Activated effector memory CD4-positive, alpha-beta T cell treated with anti-CD3 and anti-CD28 coated beads, Interleukin-2, amount 50 U/mL, for 16 hours (primary cell): ENCODE measurements around the gene L3HYPDH.
"Not testable (repeated sequence)": the region's sequence is repeated elsewhere in the genome, so short reads cannot be mapped to it uniquely, and the experiment has no call there.

ENCODE experiments used
- DNase-seq: peaks from one replicate; pipeline ENCODE4 v3.0.0-alpha.2; 2020

Gene L3HYPDH

DNA sequence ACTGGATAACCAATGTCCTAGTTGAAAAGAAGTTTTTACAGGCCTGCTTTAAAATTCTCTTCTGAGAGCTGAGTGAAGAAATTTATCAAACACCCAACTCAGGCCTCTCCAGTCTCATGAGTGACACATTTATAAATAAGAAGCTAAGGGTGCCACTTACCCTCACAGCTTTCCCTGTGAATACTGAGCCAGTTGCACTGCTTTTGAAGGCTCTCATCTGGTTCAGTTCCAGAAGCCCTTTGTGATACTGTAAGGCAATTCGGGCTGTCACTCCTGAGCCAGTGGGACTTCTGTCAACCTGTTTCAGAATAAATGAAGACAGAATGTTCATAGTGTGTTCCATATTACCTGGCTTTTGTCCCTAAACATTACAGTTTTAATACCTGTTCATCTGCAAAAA lies 8.5 kb downstream of the L3HYPDH start:
- no peak for DNase-seq

DNA sequence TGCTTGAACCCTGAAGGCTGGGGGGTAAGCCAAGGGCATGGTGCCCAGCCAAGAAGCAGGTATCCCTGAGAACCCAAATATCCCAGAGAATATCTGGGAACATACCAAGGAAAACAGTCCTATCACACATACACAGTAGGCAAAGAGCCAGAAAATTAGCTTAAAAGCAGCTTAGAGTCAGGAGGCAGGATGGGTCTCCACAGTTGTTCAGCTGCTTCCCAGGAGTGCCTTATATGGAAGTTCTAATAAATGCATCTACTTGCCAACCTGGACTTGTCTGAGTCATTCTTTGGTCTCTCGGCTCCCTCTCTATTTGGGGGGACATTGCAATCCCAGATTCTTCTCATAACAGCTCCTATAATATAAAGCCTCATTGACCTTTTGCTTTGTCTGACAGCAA lies 10.0 kb downstream of the L3HYPDH start:
- no peak for DNase-seq

DNA sequence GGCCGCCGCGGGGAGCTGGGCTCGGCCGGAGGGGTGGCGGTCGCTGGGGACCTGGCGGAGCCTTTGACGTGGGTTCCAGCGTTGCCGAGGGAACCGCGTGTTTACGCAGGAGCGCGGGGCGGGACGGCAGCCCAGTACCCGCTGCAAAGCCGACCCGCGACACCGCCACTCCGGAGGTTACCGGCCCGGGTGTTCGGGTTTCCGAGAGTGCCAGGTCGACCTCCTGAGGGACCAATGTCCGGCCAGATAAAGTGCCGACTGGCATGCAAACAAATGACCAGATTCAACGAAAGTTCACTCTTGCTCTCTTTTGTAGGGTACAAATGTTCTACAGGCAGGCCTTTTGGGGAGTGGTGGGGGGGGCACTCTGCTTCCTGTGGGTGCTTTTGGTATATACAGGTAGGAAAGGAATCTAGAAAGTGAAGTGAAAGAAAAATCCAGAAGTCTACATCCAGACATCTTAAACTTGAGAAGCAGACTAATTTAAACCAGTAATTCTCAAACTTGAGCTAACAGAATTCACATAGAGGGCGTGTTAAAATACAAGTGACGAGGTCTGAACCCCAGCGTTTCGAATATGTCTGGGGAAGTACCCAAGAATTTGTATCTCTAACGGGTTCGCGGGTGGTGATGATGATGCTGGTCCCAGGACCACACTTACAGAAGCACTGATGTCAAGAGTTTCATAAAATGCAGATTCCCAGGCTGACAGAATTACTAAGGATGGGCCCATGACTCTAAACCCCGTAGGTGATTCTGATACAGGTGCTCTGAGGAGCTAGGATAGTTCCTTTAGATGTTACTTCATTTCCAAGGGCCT lies 18.7 kb downstream of the L3HYPDH start, which contains the start of gene GPR135:
TSS of gene GPR135 (minus strand) at position 65 of the 820 bp plus-strand sequence. CDS start 154 bp downstream, outside the sequence.
- DNase-seq = no peak

DNA sequence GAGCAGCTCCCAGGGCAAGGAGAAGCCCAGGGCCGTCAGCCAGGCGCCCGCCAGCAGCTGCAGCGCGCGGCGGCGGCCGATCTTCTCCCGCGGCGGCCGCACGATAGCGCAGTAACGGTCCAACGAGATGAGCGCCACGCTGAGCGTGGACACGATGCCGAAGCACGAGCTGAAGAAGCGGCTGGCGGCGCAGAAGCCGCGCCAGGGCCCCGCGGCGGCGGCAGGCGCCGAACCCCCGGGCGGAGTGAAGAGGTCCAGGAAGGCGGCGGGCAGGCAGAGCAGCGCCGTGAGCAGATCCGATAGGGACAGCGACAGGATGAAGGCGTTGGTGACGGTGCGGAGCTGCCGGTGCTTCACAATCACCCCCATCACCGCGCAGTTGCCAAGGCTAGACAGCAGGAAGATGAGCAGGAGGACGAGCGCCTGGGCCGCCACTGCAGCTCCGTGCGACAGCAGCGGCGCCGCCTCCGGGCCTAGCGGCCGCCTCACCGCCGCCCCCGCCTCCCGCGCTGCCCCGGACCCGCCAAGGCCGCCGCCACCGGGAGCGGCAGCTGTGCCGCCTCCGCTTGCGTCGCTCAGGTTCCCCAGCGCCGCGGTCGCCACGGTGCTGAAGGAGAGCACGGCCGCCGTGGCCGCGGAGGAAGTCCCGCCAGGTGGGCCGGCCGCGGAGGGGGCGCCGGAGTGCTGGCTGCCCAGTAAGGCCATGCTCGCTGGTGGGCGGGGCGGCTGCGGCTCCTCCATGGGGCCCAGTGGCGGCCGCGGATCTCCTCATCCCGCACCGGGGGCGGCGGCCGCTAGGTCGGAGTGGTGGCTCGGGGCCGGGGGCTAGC lies 19.5 kb downstream of the L3HYPDH start:
- DNase-seq = peak; percentile 83

DNA sequence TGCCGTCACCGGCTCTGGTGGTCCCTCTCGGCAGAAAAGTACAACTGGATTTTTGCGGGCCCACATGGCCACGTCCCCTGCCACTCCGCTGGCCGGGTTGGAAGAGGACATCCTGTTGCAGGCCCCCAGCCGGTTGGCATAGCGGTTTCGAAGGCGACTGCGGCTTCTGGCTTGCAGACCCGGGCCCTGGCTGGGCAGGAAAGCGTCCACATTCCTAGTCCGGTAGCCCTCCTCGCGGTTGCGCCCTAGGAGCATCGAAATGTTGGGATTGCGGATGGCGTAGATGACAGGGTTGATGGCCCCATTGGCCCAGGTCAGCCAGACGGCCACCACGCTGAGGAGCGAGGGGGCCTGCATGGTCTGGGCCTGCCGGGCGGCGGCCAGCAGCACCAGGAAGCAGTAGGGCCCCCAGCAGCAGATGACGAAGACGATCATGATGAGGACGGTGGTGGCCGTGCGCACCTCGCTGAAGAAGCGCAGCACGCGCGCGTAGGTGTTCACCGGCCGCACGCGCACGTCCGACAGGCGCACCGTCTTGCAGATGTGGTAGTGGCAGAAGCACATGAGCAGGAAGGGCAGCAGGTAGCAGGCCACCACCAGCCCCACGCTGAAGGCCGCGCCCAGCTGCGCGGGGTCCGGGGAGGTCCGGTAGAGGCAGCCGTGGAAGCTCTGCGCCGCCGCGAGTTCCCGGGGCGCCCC lies 20.3 kb downstream of the L3HYPDH start:
- peak; percentile 72 for DNase-seq

DNA sequence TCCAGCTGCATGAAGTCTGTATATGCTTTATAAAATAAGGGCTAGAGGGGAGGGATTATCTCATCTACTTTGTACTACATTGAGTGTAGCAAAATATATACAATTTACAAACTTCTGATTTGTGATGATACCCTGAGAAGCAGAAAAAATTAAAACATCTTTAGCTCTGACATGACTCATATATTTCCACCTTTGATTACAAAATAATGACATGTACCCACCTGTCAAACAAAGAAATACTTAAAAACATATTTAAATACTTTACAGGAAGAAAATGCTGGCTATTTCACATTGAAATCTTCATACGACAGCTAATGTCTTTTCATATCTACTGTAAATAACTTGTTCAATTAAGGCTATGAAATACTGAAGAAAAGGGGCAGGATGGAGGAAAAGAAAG lies 22.3 kb downstream of the L3HYPDH start:
- no peak for DNase-seq

DNA sequence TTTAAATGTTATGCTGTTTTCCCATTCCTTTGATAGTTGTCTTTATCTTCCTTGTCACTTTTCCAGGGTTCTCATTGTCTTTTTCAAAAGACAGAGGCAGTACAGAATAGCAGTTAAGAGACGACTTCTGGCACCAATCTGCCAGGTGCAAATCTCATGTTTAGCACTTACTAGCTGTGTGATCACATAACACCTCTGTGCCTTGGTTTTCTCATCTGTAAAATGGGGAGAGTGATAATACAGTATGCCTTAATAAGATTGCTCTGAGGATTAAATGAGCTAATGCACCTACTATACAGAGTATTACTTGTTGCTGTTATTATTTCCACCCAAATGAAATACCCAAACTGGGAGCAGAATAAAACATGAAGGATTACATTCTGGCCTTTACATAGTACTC lies 23.8 kb downstream of the L3HYPDH start:
- no peak for DNase-seq

DNA sequence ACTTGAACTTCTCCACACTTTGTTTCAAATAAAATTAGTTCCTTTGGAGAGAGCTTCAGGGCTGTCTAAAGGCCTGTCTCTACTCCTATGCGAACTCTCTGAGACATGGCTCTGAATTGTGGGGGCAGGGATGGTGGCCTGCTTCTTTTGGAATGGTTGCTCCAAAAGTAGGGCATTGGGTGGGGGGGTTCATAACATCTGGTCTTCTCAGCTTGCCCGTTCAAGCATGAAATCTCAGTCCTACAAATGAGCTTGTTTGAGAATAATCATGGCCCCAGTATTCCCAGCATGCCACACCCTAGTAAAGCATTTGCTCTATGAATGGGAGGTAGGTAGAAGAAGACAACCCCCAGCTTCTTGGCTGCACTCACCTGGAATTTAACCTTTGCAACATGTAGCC lies 25.7 kb downstream of the L3HYPDH start:
- no peak for DNase-seq

DNA sequence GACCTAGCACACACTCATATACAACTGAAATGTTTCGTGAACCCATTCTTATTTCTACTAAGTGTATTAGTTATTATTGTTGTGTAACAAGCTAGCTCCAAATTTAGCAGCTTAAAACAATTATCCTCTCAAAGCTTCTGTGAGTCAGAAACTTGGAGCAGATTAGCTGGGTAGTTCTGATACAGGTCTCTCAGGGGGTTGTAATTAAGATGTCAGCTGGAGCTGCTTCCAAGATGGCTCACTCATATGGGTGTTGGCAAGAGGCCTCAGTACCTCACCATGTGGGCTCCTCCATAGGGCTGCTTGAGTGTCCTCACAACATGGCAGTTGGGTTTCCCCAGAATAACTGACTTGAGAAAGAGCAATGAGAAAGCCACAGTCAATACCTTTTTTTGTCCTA lies 28.8 kb downstream of the L3HYPDH start:
- DNase-seq = no peak

DNA sequence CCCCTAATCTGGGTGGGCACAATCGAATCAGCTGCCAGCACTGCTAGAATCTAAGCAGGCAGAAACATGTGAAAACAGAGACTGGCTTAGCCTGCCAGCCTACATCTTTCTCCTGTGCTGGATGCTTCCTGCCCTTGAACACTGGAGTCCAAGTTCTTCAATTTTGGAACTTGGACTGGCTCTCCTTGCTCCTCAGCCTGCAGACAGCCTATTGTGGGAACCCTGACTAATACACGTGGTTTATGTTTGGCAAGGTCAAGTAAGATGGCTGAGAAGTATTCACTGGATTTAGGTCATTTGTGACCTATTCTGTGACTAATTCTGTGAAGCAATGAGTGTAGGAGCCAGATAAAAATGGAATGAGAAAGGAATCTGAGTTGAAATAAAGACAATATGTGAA lies 30.1 kb downstream of the L3HYPDH start:
- no peak for DNase-seq

DNA sequence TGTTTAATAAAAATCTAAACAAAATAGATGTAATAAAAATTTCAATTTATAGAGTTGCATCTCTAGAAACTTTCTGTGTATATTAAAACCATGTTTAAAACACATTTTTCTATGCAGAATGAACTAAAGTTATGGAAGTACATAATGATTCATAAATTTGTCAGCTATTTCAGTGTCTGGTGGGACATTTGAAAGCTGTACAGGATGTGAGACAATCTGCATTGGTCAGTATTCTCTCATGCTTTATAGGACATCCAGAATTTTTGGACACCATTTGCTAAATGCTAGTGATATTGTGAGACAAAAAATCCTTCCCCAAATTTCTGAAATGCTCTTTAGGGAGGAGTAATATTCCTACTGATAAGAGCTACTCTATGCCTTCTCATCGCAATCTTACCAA lies 32.4 kb downstream of the L3HYPDH start:
- no peak for DNase-seq

DNA sequence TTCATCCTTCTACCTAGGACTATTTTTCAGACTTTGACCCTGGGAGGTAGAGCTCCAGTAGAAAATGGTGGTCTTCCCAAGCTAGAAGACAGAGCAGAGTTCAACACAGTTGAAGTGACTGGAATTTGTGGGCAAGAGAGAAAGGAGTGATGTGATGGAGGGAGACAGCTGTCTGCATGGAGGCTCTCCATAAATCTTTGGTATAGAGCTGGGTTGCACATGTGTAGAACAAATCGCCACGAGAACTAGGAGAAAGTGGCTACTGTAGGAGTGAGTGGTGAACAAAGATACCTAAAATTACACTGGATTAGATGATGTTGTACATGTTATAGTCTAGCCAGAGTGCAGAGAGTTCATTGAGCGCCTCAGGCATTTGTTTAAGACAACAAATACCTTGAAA lies 33.5 kb downstream of the L3HYPDH start:
- DNase-seq = no peak

DNA sequence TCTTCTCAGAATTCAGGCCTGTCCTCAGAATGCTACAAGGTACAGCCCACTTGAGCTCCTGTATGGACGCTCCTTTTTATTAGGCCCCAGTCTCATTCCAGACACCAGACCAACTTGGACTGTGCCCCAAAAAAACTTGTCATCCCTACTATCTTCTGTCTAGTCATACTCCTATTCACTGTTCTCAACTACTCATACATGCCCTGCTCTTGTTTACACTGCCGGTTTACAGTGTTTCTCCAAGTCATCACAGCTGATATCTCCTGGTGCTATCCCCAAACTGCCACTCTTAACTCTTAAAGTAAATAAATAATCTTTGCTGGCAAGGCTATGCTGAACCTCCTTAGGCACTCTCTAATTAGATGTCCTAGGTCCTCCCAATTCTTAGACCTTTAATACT lies 35.5 kb downstream of the L3HYPDH start:
- DNase-seq = not testable (repeated sequence)

DNA sequence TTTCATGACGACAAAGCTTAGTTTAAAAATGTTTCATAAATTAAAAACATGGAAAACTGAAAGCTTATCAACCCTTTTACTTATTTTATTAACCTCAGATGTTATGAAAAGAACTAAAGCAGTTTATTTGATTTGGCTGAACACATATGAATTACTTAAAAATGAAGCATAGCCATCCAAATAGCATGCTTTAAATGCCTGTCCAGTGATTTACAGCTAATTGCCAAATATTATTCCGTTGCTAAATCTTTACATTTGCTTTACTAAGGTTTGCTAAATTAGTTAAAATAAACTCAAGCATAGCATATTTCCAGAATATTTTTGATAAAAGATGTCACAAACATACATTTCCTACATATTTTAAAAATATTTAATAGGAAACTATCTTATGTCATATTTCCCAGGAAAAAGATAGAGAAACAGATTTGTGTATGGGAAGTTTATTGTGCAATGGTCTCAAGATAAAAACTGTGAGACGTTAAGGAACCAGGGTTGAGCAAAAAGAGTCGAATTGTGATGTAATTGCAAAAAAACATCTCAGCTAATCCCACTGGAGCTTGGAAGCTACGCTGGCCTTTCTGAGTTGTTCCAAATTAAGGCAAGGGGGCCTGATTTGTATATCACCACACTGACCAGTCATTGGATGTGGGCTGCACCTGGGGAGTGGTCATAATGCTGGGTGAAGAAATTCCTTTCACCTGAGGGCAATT lies 44.8 kb downstream of the L3HYPDH start:
- no peak for DNase-seq

DNA sequence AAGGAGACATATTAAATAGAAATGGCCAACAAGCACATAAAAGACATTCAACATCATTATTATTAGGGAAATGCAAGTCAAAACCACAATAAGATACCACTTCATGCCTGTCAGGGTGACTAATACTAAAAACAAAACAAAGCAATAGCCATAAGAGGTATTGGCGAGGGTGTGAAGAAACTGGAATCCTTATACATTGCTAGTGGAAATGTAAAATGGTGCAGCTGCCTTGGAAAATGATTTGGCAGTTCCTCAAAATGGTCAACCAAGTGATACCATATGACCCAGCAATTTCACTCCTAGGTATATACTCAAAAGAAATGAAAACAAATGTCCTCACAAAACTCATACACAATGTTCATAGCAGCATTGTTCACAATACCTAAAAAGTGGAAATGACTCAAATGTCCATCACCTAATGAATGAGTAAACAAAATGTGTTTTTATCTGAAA lies 46.0 kb downstream of the L3HYPDH start:
- DNase-seq = no peak

DNA sequence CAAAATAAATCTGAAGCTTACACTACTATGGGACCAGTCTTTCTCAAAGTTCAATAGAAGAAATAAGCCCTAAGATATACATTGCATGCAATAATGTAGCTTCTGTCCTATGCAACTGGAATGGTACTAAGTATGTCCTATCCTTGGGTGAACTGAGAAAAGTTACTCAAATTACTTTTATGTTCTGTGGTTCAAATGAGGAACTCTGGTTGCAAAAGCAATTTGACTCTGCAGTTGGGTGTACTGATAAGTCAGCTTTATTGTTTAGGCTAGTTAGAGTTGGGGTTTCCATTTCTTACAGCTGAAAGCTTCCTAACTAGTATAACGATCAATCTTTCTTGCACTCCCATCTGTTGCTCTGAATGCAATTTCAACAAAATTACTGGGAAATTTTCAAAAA lies 48.2 kb downstream of the L3HYPDH start:
- DNase-seq = no peak

DNA sequence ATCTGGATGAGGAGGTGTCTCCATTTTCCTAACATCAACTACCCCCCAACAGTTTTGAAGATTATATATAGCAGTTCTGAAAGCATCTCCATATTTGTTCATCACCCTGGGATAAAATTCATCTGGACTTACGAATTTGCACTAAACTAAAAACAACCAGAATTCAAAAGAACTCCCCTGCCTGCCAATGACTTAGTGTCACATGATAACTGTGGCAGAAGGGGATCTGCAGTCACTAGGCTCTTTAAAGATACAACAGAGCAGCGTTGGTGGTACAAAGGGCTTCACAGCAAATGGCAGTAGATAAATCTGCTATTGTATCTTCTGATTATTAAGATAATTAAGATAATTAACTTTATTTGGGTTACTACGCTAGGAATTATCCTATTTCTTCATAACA lies 49.1 kb downstream of the L3HYPDH start:
- no peak for DNase-seq

DNA sequence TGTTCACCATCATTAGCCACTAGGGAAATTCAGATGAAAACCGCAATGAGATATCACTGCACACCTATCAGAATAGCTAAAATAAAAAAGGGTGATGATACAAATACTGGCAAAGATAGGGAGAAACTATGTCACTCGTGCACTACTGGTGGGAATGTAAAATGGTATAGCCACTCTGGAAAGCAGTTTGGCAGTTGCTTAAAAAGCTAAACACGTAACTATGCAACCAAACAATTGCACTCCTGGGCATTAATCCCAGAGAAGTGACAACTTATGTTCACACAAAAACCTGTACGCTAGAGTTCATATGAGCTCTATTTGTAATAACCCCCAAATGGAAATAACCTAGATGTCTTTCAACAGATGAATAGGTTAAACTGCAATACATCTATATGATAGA lies 54.4 kb downstream of the L3HYPDH start:
- DNase-seq = no peak

DNA sequence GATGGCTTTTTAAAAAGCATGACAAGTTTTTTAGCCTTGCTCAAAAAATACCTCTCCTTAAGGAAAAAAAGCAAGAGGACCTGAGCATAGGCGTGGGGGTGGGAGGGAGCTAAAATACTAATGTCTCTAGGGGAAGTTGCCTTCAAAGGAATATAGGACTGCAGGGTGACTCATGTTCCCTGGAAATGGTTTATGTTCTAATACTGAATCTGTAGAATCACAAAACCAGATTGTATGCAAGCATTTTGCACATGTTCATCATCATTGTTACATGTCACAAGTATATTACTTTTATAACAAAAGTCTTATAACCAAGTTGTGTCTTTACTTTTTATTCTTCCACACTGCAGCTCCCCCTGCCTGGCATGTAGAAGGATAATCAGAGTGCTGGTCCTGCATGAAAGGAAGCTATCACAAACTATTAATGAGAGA lies 55.6 kb downstream of the L3HYPDH start:
- DNase-seq = no peak

DNA sequence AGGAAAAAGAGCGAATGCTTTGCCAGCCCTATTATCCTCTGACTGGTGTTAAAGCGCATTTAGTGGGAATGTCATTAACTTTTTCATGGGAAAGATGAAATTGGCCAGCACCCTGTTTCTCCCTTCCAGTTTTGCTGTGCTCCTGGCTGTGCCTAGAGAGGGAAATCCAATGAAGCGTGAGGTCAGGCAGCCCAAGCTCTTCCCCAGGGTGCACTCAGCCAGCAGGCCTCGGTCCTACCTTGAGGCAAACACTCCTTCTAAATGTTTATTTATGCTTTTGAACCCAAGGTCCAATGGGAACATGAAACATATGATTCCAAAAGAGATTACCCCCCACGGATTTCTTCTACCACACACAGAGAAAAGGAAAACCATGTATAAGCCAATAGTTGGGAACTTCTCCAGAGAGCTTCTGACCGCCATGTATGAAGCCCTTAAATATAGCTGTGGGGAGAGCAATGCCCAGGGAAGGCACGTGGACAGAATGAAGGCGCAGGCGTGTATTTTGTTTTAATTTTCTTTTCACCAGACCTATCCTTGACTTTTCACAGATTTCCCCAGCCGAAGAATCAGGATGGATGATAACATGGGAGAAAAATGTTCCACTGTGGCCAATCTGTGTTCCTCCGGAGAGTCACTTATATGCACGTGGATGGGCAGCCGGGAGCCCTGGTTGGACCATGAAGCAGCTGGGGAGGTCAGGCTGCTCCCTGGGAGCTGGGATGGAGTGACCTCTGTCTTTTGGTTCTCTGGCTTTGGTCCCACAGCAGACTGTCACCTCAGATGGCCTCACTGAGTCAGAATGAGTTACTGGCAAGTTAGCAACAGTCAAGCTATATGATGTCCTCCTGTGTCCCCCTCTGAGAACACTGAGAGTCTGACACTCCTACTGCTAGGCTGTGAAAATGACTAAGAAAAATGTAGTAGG lies 56.3 kb downstream of the L3HYPDH start:
- no peak for DNase-seq

DNA sequence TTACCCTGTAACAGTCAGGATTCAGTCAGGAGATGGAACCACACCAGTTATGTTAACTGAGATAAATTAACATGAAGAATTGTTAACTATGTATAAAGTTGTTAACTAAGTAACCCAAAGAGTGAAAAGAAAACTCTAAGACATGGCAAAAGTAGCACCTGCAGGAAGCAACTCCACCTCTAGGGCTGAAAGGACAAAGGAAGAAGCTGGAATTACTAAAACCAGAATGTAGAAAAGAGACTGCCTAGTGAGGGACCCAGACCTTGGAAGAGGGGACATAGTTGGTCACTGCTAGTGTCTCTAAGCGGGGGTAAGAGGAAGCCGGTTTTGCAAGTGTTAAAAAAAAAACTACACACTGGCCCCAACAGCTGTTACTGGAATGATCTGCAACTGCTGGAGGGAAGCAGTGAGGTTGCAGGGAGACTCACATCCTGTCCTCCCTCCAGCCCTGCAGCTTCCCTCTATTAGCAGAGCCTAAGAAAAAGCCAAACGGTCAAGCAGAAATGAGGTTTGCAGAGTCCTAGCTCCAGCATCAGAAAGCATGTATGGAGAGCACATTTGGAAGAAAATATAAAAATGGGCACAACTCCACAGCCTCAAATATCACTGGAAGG lies 58.8 kb downstream of the L3HYPDH start:
- no peak for DNase-seq
